Fibroblast of villous mesenchyme (primary cell): ENCODE data around the gene ZNF407. TPM values are rescaled to one million over a fixed set of nuclear protein-coding genes. Genes with fewer than 3 reads are reported as not detected.

Experiments used
- DNase-seq: peaks from one replicate; pipeline ENCODE4 v3.0.0-alpha.2; 2010; ENCODE audit warnings: low read depth
- H3K4me3 ChIP-seq: 2 replicates; pipeline ENCODE4 v1.5.1; 2011; ENCODE audit warnings: low read depth, mild to moderate bottlenecking, low read length
- CTCF ChIP-seq: IDR thresholded peaks from 2 replicates; pipeline ENCODE4 v1.5.1; 2012; ENCODE audit warnings: low read depth, mild to moderate bottlenecking, low read length; ENCODE audit not compliant: insufficient read depth
- total RNA-seq: library from RNA; depleted of rRNA; stranded (reverse); fragments of >200 nt; gene quantifications from 2 replicates; pipeline ENCODE4 v1.2.3, GENCODE V29; 2012

ZNF407 gene
- total RNA-seq, 1 donor: 22.0 TPM

- no peak for DNase-seq
- no peak overlapping the region for H3K4me3 ChIP-seq
- no peak for TF ChIP-seq CTCF
Observed at GRCh38 chr18:74876630-74877243, 279.1 kb downstream of the ZNF407 start.

GRCh38 chr18:74878267-74878666 is 280.6 kb downstream of the ZNF407 start:
- no peak for DNase-seq
- no peak for TF ChIP-seq CTCF

GRCh38 chr18:74880706-74881278 is 283.1 kb downstream of the ZNF407 start:
- no peak for TF ChIP-seq CTCF
- no peak for DNase-seq
- no peak overlapping the region for H3K4me3 ChIP-seq

More at GRCh38 chr18:74878267-74878666, 280.6 kb downstream of the ZNF407 start:
- H3K4me3 ChIP-seq: no peak overlapping the region

GRCh38 chr18:74892066-74892627 is 294.5 kb downstream of the ZNF407 start:
- DNase-seq: no peak
- no peak for TF ChIP-seq CTCF

GRCh38 chr18:74895686-74896085 is 298.0 kb downstream of the ZNF407 start:
- no peak overlapping the region for H3K4me3 ChIP-seq
- TF ChIP-seq CTCF: no peak
- peak; percentile 11 for DNase-seq

More at GRCh38 chr18:74892066-74892627, 294.5 kb downstream of the ZNF407 start:
- H3K4me3 ChIP-seq: no peak overlapping the region

- no peak for DNase-seq
- peak; percentile 16 for TF ChIP-seq CTCF
- H3K4me3 ChIP-seq: no peak overlapping the region
Observed at GRCh38 chr18:74896390-74896991, 298.8 kb downstream of the ZNF407 start.
